ENCODE measurements around the gene NFYC.

Gene NFYC

GRCh38 chr1:40785446-40785845 is 93.9 kb downstream of the NFYC start:
- Histone ChIP-seq H3K27me3 (replicated peaks; ENCODE audit: control insufficient read depth, insufficient read depth, low read length) (no peaks in the 10 kb centered on the region; the same call in 1 of the 2 replicates), H3K4me3 (replicated peaks; ENCODE audit: low read depth, low read length) (no peak overlapping the region), H3K36me3 (ENCODE audit: control insufficient read depth, insufficient read depth, low read length) (no peaks in the 10 kb centered on the region)
- no peak for TF ChIP-seq CTCF (IDR thresholded peaks at IDR 0.05; ENCODE audit: insufficient read depth, low read length, poor library complexity, severe bottlenecking)
- DNase-seq (ENCODE audit: extremely low read depth, insufficient read length) = no peak

DNA sequence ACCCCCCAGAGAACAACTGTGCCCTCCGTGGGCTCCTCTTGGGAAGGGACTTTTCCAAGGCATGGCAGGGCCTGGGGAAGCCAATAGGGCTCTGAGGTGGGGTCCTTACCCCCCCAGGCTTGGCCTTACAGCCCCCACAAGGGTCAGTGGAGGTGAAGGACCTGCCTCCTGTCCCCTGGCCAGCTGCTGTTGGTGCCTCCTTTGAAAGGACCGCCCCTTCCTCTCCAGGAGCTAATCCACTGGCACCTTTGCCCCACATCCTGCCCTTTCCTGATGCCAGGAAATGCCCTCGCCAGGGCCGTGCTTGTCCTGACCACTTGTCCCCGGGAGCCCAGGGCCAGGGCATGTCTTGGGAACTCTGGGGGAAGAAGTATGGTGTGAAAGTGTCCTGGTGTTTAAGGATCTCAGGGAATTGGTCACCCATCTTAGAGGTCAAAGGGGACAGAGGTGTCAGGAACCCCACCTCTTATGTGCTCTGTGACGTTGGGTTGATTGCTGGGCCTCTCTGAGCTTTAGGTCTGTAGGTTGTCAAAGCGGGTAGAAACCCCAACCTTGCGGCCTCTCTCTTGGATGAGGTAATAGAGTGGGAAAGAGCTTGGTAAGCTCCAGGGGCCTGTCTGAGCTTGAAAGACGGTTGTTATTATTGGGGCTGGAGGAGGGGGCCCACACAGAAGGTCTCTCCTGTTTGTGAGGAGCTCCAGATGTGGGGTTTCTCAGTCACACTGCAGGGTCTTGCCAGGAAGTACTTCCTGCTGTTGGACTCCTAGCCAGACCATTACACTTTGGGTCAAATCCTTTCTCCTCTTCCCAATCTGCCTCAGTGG is 94.9 kb downstream of the NFYC start:
- TF ChIP-seq CTCF (IDR thresholded peaks at IDR 0.05; ENCODE audit: insufficient read depth, low read length, poor library complexity, severe bottlenecking) = no peak
- Histone ChIP-seq H3K36me3 (ENCODE audit: control insufficient read depth, insufficient read depth, low read length) (no peaks in the 10 kb centered on the region), H3K4me3 (replicated peaks; ENCODE audit: low read depth, low read length) (no peak overlapping the region), H3K27me3 (replicated peaks; ENCODE audit: control insufficient read depth, insufficient read depth, low read length) (no peaks in the 10 kb centered on the region; the same call in 1 of the 2 replicates)
- no peak for DNase-seq (ENCODE audit: extremely low read depth, insufficient read length)

GRCh38 chr1:40786995-40787705 is 95.6 kb downstream of the NFYC start:
- Histone ChIP-seq H3K36me3 (ENCODE audit: control insufficient read depth, insufficient read depth, low read length) (no peaks in the 10 kb centered on the region), H3K27me3 (replicated peaks; ENCODE audit: control insufficient read depth, insufficient read depth, low read length) (no peaks in the 10 kb centered on the region; the same call in 1 of the 2 replicates), H3K4me3 (replicated peaks; ENCODE audit: low read depth, low read length) (no peak overlapping the region)
- DNase-seq (ENCODE audit: extremely low read depth, insufficient read length) = no peak
- no peak for TF ChIP-seq CTCF (IDR thresholded peaks at IDR 0.05; ENCODE audit: insufficient read depth, low read length, poor library complexity, severe bottlenecking)

- DNase-seq (ENCODE audit: extremely low read depth, insufficient read length) = no peak
- TF ChIP-seq CTCF (IDR thresholded peaks at IDR 0.05; ENCODE audit: insufficient read depth, low read length, poor library complexity, severe bottlenecking) = no peak
- Histone ChIP-seq H3K36me3 (ENCODE audit: control insufficient read depth, insufficient read depth, low read length) (no peaks in the 10 kb centered on the region), H3K4me3 (replicated peaks; ENCODE audit: low read depth, low read length) (no peak overlapping the region), H3K27me3 (replicated peaks; ENCODE audit: control insufficient read depth, insufficient read depth, low read length) (no peaks in the 10 kb centered on the region; the same call in 1 of the 2 replicates)
Observed at GRCh38 chr1:40787737-40788560, 96.4 kb downstream of the NFYC start.

DNA sequence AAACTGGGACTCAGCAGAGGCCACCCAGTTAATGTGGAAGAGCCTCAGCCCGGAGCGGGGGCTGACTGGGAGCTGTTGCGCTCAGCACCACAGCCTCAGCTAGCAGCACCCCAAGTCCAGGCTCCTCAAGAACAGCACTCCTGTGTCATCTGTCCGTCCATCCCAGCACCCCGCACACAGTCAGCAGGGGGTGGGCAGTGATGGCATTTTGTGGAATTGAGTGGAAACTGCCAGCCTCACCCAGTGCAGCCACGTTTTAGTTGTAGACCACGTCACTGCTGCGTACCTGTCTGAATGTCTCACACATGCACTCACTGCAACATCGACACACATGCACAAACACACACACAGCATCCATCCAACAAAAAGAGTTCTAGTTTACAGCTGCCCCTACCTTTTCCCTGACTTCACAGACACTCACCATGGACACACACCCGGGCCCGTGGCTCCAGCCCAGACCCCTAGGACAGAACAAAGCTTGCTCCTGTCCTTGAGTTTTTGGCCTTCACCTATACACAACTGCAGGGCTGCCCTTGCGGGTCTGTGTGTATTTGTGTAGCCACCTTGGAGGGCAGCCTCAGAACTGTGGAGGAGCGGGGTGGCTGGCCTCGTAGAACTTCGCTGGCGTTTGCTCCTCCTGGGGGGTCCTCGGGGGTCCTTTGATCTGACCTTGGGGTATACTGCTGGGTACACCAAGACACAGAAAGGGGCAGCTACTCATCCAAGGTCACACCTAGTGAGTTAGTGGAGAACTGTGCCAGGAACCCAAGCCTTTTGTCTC is 97.2 kb downstream of the NFYC start:
- TF ChIP-seq CTCF (IDR thresholded peaks at IDR 0.05; ENCODE audit: insufficient read depth, low read length, poor library complexity, severe bottlenecking) = no peak
- DNase-seq (ENCODE audit: extremely low read depth, insufficient read length) = no peak
- Histone ChIP-seq H3K4me3 (replicated peaks; ENCODE audit: low read depth, low read length) (no peak overlapping the region), H3K36me3 (ENCODE audit: control insufficient read depth, insufficient read depth, low read length) (no peaks in the 10 kb centered on the region), H3K27me3 (replicated peaks; ENCODE audit: control insufficient read depth, insufficient read depth, low read length) (no peaks in the 10 kb centered on the region; the same call in 1 of the 2 replicates)
